Renal cortex interstitium (tissue), 11 donors: ENCODE measurements around the gene TEN1. TPM values are rescaled to one million over a fixed set of nuclear protein-coding genes. Genes with fewer than 3 reads are reported as not detected.

Source experiments
- DNase-seq, 11 donors: peaks; one replicate each; pipeline ENCODE4 v3.0.0-alpha.2; 2013; ENCODE audit warnings: low read depth in 9 of 11, low spot score in 4 of 11; ENCODE audit errors: extremely low read depth in 1 of 11
- polyA plus RNA-seq, 3 donors: library from polyadenylated mRNA; unstranded; fragments of 120-200 nt; gene quantifications; one replicate each; pipeline ENCODE4 v1.2.1, GENCODE V29; 2013; ENCODE audit not compliant: insufficient read length in 3 of 3

TEN1 gene
- polyA plus RNA-seq, 3 donors: 19.5 to 26.9 (median 23.3) TPM

DNA sequence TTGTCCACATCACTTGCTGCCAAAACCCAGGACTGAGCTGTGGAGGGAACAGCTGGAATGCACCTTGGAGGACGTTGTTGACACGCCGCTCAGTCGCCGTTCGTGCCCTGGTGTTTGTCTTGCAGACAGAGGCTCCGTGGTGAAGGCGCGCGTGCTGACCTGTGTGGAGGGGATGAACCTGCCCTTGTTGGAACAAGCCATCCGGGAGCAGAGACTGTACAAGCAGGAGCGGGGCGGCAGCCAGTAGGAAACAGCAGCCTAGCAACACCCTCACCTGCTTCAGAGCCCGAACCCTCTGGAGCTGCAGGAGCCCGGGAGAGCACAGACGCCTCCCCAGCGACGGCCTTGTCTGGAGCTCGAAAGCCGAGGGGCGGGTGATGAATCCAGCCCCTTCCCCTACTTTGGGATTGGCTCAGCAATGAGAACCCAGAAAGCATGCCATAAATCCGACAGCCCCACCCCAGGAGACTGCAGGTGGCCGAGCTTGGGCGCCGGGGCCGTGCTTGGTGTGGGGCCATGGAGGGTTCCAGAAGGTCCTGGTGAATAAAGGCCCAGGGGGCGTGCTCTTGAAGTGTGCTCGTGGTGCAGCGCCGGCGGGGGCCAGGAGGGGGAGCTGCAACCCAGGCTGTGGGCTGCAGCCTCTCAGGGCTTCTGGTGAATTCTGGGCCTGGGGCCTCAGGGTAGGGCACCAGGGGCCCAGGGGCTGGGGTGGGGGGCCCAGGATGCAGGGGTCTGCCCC lies 21.1 kb downstream of the TEN1 start:
- no peak for DNase-seq

- no peak for DNase-seq
Observed at GRCh38 chr17:76000755-76001521, 21.9 kb downstream of the TEN1 start, which contains the start of gene CDK3. CDK3 (plus strand) TSS chr17:76000855; CDS start chr17:76001426, 571 bp downstream.

- no peak for DNase-seq
Observed at GRCh38 chr17:76002100-76002499, 23.1 kb downstream of the TEN1 start.

GRCh38 chr17:76003915-76004314 lies 24.9 kb downstream of the TEN1 start:
- DNase-seq: no peak

GRCh38 chr17:76004750-76005262 lies 25.8 kb downstream of the TEN1 start:
- no peak for DNase-seq

DNA sequence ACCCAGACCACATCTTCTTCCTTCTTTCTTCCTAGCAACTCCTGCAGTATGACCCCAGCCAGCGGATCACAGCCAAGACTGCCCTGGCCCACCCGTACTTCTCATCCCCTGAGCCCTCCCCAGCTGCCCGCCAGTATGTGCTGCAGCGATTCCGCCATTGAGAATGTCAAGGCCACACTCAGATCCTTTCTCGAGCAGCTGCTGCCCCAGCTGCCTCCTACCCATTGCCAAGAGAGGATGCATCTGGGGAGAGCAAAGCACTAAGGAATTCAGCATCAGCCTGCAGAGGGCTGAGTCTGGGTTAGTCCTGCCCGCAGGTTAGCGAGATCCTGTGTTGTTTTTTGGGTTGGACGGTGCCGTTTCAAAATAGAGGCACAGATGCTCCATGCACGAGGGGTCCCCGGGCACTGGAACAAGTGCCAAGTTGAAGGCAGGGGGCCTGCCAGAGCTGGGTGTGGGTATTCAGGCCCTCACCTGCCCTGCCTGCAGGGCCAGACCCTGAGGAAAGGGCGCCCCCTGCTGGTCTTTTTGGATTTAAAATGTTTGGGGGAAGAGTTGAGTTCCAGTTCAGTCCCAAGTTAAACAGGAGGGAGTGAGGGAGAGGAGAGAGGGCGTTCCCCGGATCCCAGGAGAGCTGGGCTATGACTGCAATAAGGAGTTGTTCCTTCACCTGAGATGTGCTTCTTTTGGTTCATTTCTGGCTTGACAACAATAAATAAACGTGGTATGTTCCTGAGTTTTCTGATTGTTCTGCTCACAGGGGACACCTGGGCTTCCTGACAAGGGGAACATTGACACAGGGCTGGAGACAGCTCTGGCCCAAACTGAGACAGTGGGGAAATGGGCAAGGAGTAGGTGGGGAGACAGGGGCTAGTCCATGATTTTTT lies 26.5 kb downstream of the TEN1 start:
- peak in 2 of 11 donors; percentile 58 for DNase-seq

DNA sequence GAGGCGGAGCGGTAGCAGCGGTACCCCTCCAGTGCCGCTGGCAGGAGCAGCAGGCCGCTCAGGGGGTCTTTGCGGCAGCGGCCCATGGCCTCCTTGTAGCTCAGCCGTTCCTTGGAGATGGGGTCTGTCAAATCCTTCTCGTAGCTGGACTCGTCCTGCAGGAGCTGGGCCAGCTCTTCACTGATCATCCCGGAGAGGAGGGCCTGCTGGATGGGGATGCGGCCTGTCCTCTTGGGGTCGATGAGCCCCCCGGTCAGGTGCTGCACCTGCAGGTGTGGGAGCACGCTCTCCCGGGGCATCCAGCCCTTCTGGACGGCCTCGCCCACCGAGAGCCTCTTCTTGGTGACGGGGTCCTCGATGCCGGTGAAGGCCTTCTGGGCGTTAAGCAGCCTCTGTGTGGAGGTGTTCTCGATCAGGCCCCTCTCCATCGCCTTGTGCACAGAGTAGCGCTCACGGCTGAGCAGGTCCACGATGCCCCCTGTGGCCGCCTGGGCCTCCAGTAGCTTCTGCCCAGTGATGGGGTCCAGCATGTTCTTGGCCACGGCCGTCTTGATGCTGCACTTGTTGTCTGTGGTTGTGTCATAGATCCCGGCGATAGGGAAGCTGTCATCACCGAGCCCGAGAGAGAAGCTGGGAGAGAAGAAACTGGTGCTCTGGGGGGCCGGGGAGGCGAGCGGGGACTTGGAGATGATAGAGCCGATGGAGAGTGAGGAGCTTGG lies 28.2 kb downstream of the TEN1 start:
- no peak for DNase-seq

GRCh38 chr17:76007850-76008165 lies 28.8 kb downstream of the TEN1 start:
- no peak for DNase-seq

DNA sequence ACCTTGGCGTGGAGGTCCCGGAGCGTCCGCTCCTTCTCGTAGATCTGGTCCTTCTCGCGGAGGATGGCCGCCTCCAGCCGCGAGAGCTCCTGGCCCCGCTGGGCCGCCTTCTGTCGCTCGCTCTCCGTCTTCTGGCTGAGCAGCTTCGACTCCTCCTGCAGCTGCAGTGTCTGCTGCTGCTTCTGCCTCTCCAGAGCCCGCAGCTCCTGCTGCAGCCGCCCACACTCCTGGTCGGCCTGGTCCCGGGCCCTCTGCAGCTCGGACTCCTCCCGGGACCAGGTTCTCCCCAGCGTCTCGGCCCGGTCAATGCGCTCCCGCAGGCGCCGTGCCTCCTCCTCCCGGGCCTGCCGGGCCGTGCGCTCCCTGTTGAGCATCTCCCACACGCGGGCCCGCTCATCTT lies 29.2 kb downstream of the TEN1 start:
- DNase-seq: no peak

DNA sequence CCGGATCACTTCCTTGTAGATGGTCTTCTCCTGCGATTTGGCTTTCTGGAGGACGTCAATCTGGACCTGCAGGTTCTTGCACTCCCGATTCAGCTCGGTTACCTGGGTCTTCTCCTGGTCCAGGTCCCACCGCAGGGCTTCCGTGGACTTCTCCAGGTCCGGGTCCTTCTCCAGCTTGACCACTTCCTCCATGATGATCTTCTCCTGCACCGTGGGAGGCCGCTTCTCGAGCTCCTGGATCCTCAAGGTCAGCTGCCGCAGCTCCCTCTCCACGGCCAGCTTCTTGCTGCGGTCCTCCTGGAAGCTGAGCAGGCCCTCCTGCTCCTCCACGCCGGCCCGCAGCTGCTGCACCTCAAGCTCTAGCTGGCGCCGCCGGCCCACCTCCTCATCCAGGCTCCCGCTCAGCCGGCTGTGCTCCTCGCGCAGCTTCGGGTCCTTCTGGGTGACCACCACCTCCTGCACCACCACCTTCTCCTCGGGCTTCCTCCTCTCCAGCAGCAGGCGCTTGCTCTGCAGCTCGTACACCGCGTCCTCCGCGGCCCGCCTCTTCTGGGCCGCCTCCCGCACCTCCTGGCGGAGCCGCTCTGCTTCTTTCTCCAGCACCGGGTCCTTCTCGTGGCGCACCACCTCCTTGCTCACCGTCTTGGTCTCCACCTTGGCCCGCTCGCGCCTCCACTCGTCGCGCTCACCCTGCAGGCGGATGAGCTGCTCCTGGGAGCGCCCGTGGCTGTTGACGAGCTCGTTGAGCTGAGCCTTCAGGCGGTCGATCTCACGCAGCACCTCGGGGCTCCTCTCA lies 29.8 kb downstream of the TEN1 start:
- DNase-seq: no peak

DNA sequence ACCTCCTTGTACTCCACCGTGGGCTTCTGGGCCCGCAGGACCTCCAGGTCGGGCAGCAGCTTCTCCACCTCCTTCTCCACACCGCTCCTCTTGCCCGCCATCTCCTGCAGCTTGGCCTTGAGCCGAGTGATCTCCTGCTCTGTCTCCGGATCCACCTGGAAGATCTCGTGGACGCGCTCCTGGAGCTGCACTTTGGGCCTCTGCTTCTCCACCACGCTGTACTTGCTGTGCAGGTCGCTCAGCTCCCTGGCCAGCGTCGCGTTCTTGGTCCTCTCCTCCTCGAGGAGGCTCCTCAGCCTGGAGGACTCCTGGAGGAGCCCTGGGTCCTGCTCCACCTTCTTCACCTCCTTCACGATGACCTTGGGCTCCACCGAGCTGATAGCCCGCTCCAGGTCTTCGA lies 30.4 kb downstream of the TEN1 start:
- DNase-seq: no peak

GRCh38 chr17:76009969-76010661 lies 31.1 kb downstream of the TEN1 start:
- DNase-seq: no peak

DNA sequence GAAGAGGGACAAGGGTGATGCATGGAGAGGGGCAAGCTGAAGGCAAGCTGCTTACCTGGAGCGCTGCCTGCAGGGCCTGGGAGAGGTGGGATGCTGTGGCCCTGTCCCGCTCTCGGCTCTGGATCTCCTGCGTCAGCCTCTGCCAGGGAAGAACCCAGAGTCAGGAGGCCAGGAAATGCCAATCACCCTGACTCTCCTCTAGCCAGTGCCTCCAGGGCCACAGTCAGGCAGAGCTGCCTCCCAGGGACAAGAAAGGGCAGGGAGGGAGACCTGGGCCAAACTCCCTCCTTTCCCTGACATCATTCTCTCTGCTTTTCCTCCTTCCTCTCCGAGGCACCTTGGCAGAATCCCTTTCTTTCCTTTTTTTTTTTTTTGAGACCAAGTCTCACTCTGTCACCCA lies 32.9 kb downstream of the TEN1 start:
- DNase-seq: no peak

DNA sequence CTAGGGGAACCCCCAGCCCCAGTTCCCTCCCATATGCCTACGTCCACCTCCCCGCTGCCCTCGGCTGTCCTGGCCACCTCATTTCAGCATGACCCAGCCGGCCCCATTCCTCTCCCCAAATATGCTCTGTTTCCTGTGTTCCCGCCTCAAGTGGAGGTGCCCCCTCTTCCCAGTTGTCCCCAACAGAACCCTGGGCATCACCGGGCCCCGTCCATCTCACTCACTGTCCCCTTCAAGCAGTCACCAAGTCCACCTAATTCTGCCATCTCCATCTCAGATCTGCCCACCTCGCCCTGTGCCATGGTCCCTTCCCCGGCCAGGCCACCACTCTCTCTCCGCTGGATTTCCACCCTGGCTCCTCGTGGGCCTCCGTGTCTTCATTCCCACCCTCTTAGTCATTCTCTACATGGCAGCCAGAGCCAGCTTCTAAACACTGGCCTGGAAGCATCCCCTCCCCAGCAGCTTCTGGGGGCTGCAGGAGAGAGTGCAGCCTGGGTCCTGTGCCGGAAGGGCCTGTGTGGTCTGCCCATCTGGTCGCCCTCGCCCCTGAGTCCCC lies 34.4 kb downstream of the TEN1 start:
- no peak for DNase-seq

DNA sequence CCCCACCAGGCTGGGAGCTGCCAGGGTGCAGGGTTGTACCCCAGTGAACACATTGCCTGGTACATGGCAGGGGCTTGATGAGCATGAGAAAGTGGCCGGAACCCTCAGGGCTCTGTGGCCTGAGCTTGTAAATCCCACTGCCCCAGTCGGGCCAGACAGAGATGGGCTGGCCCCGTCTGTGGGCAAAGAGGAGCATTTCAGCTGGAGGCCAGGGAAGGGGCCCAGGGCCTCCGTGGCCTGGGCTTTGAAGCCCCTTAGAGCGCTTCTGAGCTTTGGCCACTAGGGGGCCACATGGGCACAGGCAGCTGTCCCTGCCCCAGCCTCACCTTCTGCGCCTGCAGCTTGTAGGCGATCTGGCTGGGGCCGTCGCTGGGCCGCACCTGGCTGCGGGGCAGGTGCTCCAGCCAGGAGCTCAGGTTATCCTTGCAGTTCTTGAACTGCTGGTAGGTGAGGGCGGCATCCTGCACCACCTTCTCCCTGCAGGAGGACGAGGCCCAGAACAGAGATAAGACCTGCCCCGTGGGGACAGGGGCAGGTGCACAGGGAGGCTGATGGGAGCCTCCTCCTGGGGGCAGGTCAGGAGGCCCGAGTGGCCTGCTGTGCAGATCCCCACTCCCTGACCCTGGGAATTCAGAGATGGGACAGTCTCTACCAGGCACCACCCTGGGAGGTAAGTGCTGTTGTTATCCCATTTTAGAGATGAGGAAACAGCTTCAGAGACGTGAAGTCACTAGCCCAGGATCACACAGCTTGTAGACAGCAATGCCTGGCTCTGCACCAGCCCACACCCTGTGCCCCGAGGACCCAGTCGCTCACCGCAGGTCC lies 35.3 kb downstream of the TEN1 start:
- DNase-seq: peak in 3 of 11 donors; percentile 52 to 72 (median 62)

- no peak for DNase-seq
Observed at GRCh38 chr17:76014925-76015261, 35.9 kb downstream of the TEN1 start.
